ENCODE measurements around the gene RAB6D. TPM values are rescaled to one million over a fixed set of nuclear protein-coding genes. Genes with fewer than 3 reads are reported as not detected.

The RAB6D gene
- total and polyA plus RNA-seq, 9 of the 15 experiments (the other 6 are each of a cell fraction or from before 2014, with no cell fraction given) = 0.01 to 0.04 (median 0.03) TPM; not detected in 5

DNA sequence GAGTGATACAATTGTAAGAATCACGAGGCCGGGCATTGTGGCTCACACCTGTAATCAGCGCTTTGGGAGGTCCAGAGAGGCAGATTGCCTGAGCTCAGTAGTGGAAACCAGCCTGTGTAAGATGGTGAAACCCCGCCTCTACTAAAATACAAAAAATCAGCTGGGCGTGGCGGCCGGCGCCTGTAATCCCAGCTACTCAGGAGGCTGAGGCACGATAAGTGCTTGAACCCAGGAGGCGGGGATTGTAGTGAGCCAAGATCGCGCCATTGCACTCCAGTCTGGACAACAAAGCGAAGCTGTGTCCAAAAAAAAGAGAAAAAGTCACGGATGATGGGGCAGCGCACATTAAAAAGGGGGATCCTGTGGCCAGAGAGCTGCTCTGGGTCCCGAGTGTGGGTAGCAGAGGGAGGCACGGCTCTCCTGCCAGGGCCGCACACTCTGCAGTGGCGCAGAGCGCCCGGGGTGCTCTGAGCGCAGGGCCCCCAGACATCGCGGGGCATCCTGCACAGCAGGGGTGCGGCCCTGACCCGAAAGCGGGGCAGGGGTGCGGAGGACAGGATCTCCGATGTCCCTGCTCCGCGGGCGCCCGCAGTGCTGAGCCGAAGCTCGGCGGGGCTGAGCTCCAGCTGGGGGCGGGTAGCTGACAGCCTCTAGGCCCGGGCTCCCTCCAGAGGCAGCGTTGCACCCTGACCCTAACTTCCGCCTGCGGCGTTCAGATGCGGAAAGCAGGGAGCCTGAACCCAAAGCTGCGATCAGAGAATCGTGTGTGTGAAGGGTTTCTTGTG, 30.4 kb upstream of the RAB6D start (continued):
- TF ChIP-seq, protein P1, sequence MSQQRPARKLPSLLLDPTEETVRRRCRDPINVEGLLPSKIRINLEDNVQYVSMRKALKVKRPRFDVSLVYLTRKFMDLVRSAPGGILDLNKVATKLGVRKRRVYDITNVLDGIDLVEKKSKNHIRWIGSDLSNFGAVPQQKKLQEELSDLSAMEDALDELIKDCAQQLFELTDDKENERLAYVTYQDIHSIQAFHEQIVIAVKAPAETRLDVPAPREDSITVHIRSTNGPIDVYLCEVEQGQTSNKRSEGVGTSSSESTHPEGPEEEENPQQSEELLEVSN (IDR thresholded peaks at IDR 0.05; ENCODE audit: borderline replicate concordance in 1 of 2, extremely low read depth in 1 of 2, insufficient read depth in 1 of 2, insufficient read length in 1 of 2, low read depth in 1 of 2, low read length in 1 of 2, poor library complexity in 1 of 2, severe bottlenecking in 1 of 2) = peak in 1 of 2 experiments; percentile 13
- no peak for TF ChIP-seq NFIX (CRISPR knock-in tag; IDR thresholded peaks at IDR 0.05; ENCODE audit: low read depth)
- TF ChIP-seq, protein P2, sequence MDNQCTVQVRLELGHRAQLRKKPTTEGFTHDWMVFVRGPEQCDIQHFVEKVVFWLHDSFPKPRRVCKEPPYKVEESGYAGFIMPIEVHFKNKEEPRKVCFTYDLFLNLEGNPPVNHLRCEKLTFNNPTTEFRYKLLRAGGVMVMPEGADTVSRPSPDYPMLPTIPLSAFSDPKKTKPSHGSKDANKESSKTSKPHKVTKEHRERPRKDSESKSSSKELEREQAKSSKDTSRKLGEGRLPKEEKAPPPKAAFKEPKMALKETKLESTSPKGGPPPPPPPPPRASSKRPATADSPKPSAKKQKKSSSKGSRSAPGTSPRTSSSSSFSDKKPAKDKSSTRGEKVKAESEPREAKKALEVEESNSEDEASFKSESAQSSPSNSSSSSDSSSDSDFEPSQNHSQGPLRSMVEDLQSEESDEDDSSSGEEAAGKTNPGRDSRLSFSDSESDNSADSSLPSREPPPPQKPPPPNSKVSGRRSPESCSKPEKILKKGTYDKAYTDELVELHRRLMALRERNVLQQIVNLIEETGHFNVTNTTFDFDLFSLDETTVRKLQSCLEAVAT (IDR thresholded peaks at IDR 0.05) = no peak
- TF ChIP-seq SRSF9 (IDR thresholded peaks at IDR 0.05; ENCODE audit: borderline replicate concordance, low read depth, low read length) = no peak
- no peak for TF ChIP-seq NONO (IDR thresholded peaks at IDR 0.05; ENCODE audit: low read depth in 2 of 2, low read length in 1 of 2)
- TF ChIP-seq EGR1 (conservative IDR thresholded peaks at IDR 0.05) = peak; percentile 39; the same call in 1 of the 2 replicates
- TF ChIP-seq CHD2 (IDR thresholded peaks at IDR 0.05; ENCODE audit: low read depth, low read length) = no peak
- TF ChIP-seq CXXC5 (CRISPR knock-in tag; IDR thresholded peaks at IDR 0.05) = peak; percentile 62
- TF ChIP-seq, protein P3, sequence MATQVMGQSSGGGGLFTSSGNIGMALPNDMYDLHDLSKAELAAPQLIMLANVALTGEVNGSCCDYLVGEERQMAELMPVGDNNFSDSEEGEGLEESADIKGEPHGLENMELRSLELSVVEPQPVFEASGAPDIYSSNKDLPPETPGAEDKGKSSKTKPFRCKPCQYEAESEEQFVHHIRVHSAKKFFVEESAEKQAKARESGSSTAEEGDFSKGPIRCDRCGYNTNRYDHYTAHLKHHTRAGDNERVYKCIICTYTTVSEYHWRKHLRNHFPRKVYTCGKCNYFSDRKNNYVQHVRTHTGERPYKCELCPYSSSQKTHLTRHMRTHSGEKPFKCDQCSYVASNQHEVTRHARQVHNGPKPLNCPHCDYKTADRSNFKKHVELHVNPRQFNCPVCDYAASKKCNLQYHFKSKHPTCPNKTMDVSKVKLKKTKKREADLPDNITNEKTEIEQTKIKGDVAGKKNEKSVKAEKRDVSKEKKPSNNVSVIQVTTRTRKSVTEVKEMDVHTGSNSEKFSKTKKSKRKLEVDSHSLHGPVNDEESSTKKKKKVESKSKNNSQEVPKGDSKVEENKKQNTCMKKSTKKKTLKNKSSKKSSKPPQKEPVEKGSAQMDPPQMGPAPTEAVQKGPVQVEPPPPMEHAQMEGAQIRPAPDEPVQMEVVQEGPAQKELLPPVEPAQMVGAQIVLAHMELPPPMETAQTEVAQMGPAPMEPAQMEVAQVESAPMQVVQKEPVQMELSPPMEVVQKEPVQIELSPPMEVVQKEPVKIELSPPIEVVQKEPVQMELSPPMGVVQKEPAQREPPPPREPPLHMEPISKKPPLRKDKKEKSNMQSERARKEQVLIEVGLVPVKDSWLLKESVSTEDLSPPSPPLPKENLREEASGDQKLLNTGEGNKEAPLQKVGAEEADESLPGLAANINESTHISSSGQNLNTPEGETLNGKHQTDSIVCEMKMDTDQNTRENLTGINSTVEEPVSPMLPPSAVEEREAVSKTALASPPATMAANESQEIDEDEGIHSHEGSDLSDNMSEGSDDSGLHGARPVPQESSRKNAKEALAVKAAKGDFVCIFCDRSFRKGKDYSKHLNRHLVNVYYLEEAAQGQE (IDR thresholded peaks at IDR 0.05; ENCODE audit: borderline replicate concordance) = peak; percentile 12; the same call in 1 of the 2 replicates
- TF ChIP-seq, protein P3 (CRISPR knock-in tag; IDR thresholded peaks at IDR 0.05; ENCODE audit: low read depth) = no peak
- no peak; the same call in 1 of the 2 replicates for TF ChIP-seq ETV5 (CRISPR knock-in tag; IDR thresholded peaks at IDR 0.05; ENCODE audit: low read depth)
- TF ChIP-seq ZNF445 (CRISPR knock-in tag; IDR thresholded peaks at IDR 0.05; ENCODE audit: low read depth) = no peak
- peak; percentile 57 for TF ChIP-seq GABPA (tag; conservative IDR thresholded peaks at IDR 0.05; ENCODE audit: low read depth)
- 0 out of 2 replicates have a peak, but pooled peaks have one; percentile 56 for TF ChIP-seq NR2C2 (CRISPR knock-in tag; IDR thresholded peaks at IDR 0.05)
- peak; percentile 88 for TF ChIP-seq NR2C2 (tag; IDR thresholded peaks at IDR 0.05)

Data from K562 (cell line).